ENCODE results near the gene AP3B1.

Gene AP3B1

GRCh38 chr5:78294248-78295034 is at the start of gene AP3B1:
Gene AP3B1 (minus strand): TSS chr5:78294698. CDS start chr5:78294579, 119 bp downstream.
- DNase-seq = peak; percentile 90

- no peak for DNase-seq
These were observed 46.9 kb upstream of the AP3B1 start for GRCh38 chr5:78341440-78341839.

- no peak for DNase-seq
These were observed 45.3 kb upstream of the AP3B1 start for GRCh38 chr5:78339617-78340436.

- no peak for DNase-seq
These were observed 42.2 kb upstream of the AP3B1 start for GRCh38 chr5:78336698-78337097.

- no peak for DNase-seq
These were observed 41.5 kb upstream of the AP3B1 start for GRCh38 chr5:78335976-78336375.

GRCh38 chr5:78334811-78335210 is 40.3 kb upstream of the AP3B1 start:
- no peak for DNase-seq

- no peak for DNase-seq
These were observed 37.1 kb upstream of the AP3B1 start for GRCh38 chr5:78331523-78332080.

- no peak for DNase-seq
These were observed 34.2 kb upstream of the AP3B1 start for GRCh38 chr5:78328585-78329173.

GRCh38 chr5:78327761-78328510 is 33.4 kb upstream of the AP3B1 start:
- DNase-seq = no peak

- DNase-seq = no peak
These were observed 32.4 kb upstream of the AP3B1 start for GRCh38 chr5:78326930-78327329.

GRCh38 chr5:78323241-78323640 is 28.7 kb upstream of the AP3B1 start:
- no peak for DNase-seq

- DNase-seq = no peak
These were observed 25.9 kb upstream of the AP3B1 start for GRCh38 chr5:78320401-78320800.

GRCh38 chr5:78318337-78318736 is 23.8 kb upstream of the AP3B1 start:
- DNase-seq = no peak

- no peak for DNase-seq
These were observed 23.0 kb upstream of the AP3B1 start for GRCh38 chr5:78317515-78317914.

- no peak for DNase-seq
These were observed 14.2 kb upstream of the AP3B1 start for GRCh38 chr5:78308703-78309102.

- no peak for DNase-seq
These were observed 6.1 kb upstream of the AP3B1 start for GRCh38 chr5:78300464-78301045.

GRCh38 chr5:78295035-78295961 is 800 bp upstream of the AP3B1 start:
- peak; percentile 9 for DNase-seq

- no peak for DNase-seq
These were observed 649 bp downstream of the AP3B1 start for GRCh38 chr5:78293851-78294247.

GRCh38 chr5:78291687-78292086 is 2.8 kb downstream of the AP3B1 start:
- DNase-seq = no peak

- no peak for DNase-seq
These were observed 4.6 kb downstream of the AP3B1 start for GRCh38 chr5:78289911-78290310.

GRCh38 chr5:78288246-78288645 is 6.3 kb downstream of the AP3B1 start:
- DNase-seq = no peak
